GM21825 (cell line): ENCODE data around the gene BRMS1.
"Not testable (repeated sequence)": the region's sequence is repeated elsewhere in the genome, so short reads cannot be mapped to it uniquely, and the experiment has no call there.

Source experiments
- ATAC-seq: cut with Tn5 transposase; IDR thresholded peaks from one replicate; pipeline ENCODE4 v1.9.1; 2021; ENCODE audit warnings: mild to moderate bottlenecking, moderate library complexity; ENCODE audit not compliant: unreplicated experiment

Gene BRMS1

DNA sequence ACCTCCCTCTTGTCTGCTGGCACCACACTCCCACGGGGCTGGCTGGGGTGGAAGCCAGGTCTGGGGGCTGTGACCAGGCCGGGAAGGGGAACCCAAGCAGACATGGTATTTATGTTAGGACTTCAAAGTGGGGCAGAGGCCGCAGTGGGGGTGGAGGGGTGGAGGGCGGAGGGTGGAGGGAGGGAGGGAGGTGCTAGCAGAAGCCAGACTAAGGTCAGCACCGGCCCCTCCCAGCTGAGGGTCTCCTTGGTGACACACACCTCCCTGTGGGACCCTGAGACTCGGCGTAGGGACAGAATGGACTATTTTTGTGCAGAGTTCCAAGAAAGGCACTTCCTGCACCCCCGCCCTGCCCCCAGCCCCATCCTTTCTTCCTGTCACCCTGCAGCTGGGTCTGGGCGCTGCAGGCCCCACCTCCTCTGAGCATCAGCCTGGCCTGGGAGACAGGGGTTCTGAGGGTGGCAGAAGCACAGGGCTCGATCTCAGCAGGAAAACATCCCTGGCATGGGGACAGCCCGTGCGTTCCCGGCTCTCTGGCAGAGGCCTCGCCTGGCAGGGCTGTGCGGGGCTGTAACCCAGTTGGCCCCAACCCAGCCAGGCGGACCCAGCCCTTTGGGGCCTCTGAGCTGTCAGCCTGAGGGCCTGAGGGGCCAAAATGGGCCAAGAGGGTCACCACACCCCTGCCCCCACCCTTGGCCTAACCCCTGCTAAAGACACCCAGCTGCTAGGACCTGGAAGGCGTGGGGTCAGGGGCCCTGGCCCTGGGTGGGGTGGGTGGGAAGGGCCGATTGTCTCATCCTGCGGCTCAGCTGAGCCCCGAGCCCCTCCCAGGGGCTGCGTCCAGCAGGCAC, 18.4 kb downstream of the BRMS1 start:
- no peak for ATAC-seq

- ATAC-seq: no peak
Measured at GRCh38 chr11:66325263-66325671, 19.6 kb downstream of the BRMS1 start.

DNA sequence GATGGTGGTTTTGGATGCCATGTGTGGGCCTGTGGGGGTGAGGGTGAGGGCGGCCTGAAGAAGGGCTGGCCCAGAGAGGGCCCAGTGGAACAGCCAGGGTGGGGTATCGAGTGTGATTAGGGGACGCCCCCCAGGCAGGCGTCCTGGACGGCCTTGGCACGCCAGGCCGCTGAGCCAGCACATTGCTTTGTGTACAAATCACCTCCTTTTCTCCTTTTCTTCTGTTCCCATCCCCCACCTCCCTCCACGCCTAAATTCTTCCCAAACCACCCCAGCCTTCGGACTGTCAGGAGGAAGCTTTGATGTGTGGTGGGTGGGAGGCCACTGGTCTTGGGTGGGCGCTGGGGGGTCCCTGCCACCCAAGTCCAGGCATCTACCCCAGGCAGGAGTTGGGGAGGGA, 20.2 kb downstream of the BRMS1 start:
- ATAC-seq: no peak

GRCh38 chr11:66323684-66324083, 21.2 kb downstream of the BRMS1 start:
- ATAC-seq: no peak

DNA sequence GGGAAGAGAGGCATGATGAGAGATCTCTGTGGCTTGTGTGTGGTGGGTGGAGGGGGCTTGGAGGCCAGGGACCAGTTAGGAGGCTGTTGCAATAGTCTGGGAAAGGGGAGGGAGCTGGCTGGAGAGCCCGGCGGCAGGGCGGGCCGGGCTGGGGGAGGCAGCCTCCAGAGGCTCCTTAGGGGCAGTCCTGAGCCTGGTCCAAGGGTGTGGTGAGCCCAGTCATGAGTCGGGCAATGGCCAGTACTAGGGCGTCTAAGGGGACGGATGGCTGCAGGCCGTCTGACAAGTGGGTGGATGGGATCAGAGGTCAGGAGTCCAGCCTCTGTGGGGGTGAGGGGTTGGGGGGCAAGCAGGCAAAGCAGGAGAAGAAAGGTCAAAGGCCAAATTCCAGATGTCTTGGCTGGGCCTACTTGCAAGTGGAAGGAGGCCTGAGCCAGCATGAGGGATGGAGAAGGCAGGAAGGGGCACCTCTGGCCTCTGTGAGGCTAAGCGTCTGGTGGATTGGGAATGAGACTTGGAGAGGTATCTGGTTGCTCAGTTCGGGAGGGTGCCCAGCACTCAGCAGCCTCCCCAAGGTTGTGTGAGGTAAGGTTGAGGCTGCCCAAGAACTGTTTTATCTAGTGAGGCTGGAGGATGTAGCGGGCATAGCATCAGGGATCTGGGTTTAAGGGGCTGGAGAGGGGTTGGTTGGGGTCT, 22.0 kb downstream of the BRMS1 start:
- ATAC-seq: no peak

- ATAC-seq: no peak
Measured at GRCh38 chr11:66321606-66322005, 23.3 kb downstream of the BRMS1 start.

- ATAC-seq: not testable (repeated sequence)
Measured at GRCh38 chr11:66320748-66321147, 24.2 kb downstream of the BRMS1 start.

DNA sequence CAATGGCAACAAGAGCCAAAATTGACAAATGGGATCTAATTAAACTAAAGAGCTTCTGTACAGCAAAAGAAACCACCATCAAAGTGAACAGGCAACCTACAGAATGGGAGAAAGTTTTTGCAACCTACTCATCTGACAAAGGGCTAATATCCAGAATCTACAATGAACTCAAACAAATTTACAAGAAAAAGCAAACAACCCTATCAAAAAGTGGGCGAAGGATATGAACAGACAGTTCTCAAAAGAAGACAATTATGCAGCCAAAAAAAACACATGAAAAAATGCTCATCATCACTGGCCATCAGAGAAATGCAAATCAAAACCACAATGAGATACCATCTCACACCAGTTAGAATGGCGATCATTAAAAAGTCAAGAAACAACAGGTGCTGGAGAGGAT, 24.6 kb downstream of the BRMS1 start:
- not testable (repeated sequence) for ATAC-seq

DNA sequence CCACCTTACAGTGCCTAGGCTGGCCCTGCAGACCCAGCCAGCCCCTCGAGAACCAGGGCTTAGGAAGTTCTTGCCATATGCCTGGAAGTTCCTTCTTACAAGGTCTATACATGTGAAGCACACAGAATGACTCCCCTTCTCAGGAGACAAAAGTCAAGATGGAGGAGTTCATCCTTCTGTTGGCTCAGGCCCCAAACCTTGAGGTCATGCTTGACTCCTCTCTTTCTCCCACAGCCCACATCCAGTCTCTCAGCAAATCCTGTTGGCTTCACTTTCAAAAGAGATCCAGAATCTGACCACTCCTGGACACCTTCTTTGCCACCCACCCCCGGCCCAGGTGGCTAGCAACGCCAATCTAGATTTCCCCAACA, 26.3 kb downstream of the BRMS1 start:
- ATAC-seq: no peak

DNA sequence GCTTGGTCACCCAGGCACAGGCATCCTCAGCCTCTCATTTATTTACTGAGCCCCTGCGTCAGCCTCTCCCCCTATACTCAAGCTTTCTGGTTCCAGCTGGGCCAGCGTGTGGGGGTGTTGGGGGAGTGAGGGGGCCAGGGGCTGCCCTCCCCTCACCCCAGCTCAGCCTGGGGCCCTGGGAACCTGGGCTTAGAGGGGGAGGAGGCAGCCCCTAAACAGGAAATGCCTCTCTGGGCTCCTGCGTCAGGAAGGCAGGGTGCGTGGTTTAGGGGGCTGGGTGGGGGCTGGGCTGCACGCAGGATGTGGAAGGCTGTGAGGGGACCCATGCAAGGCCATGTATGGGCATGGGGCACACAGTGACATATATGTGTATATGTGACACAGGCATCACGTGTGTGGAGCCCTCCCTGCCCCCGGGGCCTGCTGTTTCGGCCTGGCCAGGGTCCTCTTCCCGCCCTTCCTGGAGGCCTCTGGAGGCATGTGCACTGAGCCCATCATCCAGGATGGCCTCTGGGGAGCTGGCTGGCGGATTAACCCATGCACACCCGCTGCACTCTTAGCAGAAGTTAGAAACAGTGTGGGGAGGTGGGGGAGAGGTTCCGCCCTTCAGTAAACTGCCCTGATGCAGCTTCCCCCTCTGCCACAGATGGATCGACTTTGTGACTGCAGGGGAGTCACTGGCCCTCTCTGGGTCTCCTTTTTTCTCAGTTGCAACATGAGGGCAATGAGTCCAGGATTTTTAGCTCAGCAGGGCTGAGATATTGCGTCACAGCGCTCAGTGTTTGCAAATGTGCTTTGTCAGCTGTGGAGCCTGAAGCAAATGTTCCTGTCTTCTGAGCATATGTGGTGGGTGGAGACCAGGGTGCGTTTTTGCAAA, 26.9 kb downstream of the BRMS1 start:
- ATAC-seq: no peak

DNA sequence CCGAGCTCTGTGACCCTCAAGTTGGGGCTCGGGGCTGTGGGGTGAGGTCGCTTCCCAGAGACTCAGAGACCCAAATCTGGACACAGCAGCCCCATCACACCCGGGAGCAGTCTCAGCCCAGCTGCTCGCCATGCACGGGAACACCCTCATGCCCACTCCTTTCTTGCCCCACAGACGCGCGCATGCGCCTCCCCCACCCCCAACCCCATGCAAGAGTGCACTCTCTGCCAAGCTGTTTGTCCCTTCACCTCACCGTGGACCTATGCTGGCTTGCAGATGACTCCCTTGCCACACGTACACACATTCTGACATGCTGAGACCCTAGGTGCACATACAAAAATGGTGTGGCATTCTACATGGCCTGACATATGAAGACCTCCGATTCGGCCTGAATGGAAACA, 27.6 kb downstream of the BRMS1 start:
- no peak for ATAC-seq

- no peak for ATAC-seq
Measured at GRCh38 chr11:66316849-66317251, 28.1 kb downstream of the BRMS1 start, which contains the start of gene CD248. CD248 (minus strand) TSS chr11:66317044; CDS start chr11:66317027, 17 bp downstream.

GRCh38 chr11:66315921-66316811, 28.7 kb downstream of the BRMS1 start:
- ATAC-seq: no peak

DNA sequence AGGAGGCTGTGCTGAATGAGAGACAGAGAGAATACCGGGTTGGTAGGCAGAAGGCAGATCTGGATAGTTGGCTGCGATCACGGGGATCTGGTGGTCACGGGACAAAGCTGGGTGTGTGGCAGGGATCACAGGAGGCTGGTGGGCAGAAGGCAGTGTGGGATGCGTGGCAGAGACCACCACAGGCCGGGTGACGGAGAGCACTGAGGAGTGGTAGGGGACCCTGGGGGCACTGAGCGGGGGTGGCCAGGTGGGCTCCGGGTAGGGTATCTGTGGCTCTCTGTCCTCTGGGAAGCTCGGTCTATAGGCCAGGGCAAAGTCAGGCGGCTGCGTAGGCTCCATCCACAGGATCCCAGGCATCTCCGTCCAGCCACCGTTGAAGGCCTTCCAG, 29.4 kb downstream of the BRMS1 start:
- ATAC-seq: no peak

DNA sequence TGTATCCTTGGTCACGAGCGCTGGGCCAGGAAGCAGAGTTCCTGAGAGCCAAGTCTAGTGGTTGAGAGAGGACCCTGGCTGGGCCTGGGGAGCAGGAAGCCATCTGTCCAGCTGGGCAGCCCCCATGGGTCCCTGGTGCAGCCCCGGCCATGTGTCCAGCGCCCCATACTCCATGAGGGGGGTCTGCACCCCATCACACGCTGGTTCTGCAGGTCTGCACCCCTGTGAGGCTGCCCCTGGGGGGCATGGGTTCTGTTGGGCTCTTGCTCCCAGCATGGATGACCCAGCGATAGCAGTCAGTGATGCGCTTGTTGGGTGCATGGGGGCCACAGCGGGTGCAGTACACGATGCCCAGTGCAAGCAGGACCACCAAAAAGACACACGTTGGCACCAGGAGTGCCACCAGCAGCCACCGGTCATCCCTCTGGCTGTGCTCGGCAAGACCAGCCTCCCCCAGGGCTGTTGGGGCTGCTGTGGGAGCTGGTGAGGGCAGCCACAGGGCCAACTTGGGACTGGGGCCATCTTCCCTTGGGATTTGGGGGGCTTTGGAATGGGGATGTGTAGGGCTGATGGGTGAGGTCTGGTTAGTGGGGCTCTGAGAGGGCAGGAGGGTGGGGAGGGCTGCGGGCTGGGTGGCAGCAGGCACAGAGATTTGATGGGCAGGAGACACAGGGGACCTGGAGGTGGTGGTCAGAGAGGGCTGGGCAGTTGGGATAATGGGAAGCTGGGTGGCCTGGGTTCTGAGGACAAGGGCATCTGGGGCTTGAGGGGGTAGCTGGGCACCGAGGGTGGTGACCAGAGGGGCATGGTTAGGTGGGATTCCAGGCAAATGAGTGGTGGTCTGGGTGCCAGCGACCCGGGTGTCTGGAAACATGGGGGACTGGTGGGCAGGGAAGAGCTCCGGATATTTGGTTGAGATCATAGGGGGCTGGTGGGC, 30.1 kb downstream of the BRMS1 start:
- ATAC-seq: no peak

DNA sequence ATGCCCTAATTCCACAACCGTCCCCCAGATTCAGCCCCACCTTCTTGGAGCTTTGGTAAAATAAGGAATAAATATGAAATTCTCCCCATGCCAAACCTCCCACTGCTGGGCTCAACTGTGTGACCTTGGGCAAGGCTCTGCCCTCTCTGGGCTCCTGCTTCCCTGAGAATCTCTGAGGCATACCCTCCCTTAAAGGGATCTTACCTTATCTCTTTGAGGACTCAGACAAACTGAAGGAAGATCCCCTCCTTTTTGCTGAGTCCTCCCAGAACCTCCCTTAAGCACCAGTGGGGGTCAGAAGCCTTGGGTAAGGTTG, 30.8 kb downstream of the BRMS1 start:
- no peak for ATAC-seq

GRCh38 chr11:66313321-66314185, 31.4 kb downstream of the BRMS1 start:
- no peak for ATAC-seq

DNA sequence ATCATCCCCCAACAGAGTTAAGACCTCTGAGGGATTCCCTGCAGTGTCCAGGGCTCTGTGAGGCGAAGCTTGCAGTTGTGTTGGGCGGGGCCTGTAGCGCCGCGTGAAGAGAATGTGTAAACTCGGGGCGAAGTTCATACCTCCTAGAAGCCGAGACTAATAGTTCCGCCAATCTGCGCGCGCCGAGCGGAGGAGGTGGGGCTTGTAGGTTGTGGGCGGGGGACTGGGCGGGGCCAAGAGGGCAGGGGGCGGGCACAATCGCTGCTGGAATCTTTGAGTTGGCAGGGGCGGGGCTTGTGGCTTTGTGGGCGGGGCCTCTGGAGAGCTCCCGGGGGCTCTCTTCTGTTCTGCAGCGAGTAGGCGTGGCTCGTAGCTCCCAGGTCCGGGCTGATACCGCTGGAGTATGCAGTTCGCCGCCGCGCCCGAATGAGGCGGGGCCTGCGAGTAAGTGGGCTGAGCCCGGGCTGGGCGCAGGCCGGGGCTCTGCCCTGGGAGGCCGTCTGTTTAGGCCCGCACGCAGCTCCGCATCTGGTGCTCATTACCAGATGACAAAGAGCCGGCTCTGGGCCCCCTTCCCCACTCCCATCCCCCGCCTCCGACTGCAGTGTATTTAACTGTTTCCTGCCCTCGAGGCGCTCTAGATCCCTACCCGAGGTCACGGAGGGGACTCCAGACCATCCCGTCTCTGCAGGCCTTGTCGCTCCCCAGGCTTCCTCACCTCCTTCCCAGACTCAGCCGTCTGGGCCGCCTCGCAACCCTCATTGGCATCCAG, 32.2 kb downstream of the BRMS1 start:
- ATAC-seq: peak; percentile 61
